K562 (cell line): ENCODE measurements around the gene ADARB2. TPM values are rescaled to one million over a fixed set of nuclear protein-coding genes. Genes with fewer than 3 reads are reported as not detected.

Experiments
- ATAC-seq: fragments of 200-7000 bp; cut with Tn5 transposase; 3 replicates; pipeline ENCODE4 v1.9.1; 2020; ENCODE audit warnings: moderate library complexity
- BruUV-seq: library from RNA; stranded (reverse); fragments of 400-500 nt; replicated peaks from 2 replicates; lab custom pipeline; 2021; lab: Mats Ljungman, UMichigan
- CTCF ChIA-PET: fragments of 300-600 bp; formaldehyde crosslinking; extraction: SDS; loops from one replicate; lab custom pipeline; 2021; ENCODE audit warnings: low intra/inter-chr PET ratio; lab: Yijun Ruan, JAX
- POLR2A ChIA-PET: fragments of 300-600, 350-650 bp; sonication (Branson Sonifier 250); formaldehyde crosslinking; extraction: SDS; loops from one replicate; lab custom pipeline; 2021; ENCODE audit warnings: antibody characterized with exemption, inconsistent platforms; lab: Yijun Ruan, JAX
- DNase-seq, 4 experiments: peaks; one replicate each; pipeline versions ENCODE4 v3.0.0 to v3.0.0-alpha.2; 2011 to 2018; ENCODE audit warnings: low spot score in 3 of 4, mixed read lengths in 3 of 4; ENCODE audit errors: extremely low read depth in 1 of 4
- FAIRE-seq: peaks from 2 replicates; lab custom pipeline; 2011; peaks lifted over from hg19 to GRCh38; lab: Jason Lieb, UNC
- H2AFZ ChIP-seq: 2 replicates; pipeline ENCODE4 v1.6.0; 2011; ENCODE audit warnings: low read depth, low read length, control low read depth, inconsistent platforms
- H3K27ac ChIP-seq: fragments of 200-600 bp; 3 replicates; pipeline ENCODE4 v1.8.0; 2011; ENCODE audit warnings: low read depth, mild to moderate bottlenecking, control low read depth, inconsistent platforms, low read length, moderate library complexity, mixed read lengths; ENCODE audit errors: extremely low read depth
- H3K27me3 ChIP-seq, 2 experiments: fragments of 300-600 bp in 1 of 2; 2 replicates in 1 of 2; 3 replicates in 1 of 2; pipeline versions ENCODE4 v1.6.0 to v1.8.0; 2011; ENCODE audit warnings: inconsistent platforms in 2 of 2, low read length in 2 of 2, mild to moderate bottlenecking in 1 of 2, mixed read lengths in 1 of 2, moderate library complexity in 1 of 2; ENCODE audit not compliant: control insufficient read depth in 2 of 2, insufficient read depth in 2 of 2
- H3K36me3 ChIP-seq: fragments of 300-600 bp; 3 replicates; pipeline ENCODE4 v1.8.0; 2011; ENCODE audit warnings: mild to moderate bottlenecking, low read length, inconsistent platforms; ENCODE audit not compliant: control insufficient read depth, insufficient read depth
- H3K4me1 ChIP-seq, 2 experiments: fragments of 200-600 bp in 1 of 2; replicated peaks in 1 of 2; 2 replicates in 1 of 2; 3 replicates in 1 of 2; pipeline versions ENCODE4 v1.5.1 to v1.8.0; 2011; ENCODE audit warnings: inconsistent platforms in 2 of 2, low read length in 2 of 2, mild to moderate bottlenecking in 1 of 2, mixed read lengths in 1 of 2, moderate library complexity in 1 of 2; ENCODE audit not compliant: control insufficient read depth in 2 of 2, insufficient read depth in 2 of 2
- H3K4me2 ChIP-seq: 2 replicates; pipeline ENCODE4 v1.6.1; 2011; ENCODE audit warnings: low read length, control low read depth, inconsistent platforms, mixed read lengths; ENCODE audit not compliant: insufficient read depth
- H3K4me3 ChIP-seq: fragments of 200-600 bp; sonication (generic), shearing (Covaris generic); 2 replicates; pipeline ENCODE4 v1.5.1; 2016; ENCODE audit warnings: control low read depth, inconsistent platforms
- H3K79me2 ChIP-seq: fragments of 200-600 bp; 3 replicates; pipeline ENCODE4 v1.8.0; 2011; ENCODE audit warnings: low read length, inconsistent platforms; ENCODE audit not compliant: control insufficient read depth, insufficient read depth
- H3K9ac ChIP-seq, 2 experiments: 2 replicates each; pipeline versions ENCODE4 v1.6.0 to v1.6.1; 2011; ENCODE audit warnings: low read depth in 2 of 2, low read length in 2 of 2, control low read depth in 1 of 2, inconsistent platforms in 1 of 2, mild to moderate bottlenecking in 1 of 2, mixed read lengths in 1 of 2; ENCODE audit not compliant: insufficient read depth in 1 of 2
- H3K9me1 ChIP-seq: one replicate; pipeline ENCODE4 v1.6.0; 2011; ENCODE audit warnings: inconsistent platforms, mild to moderate bottlenecking, low read length, moderate library complexity; ENCODE audit not compliant: control insufficient read depth, insufficient read depth
- H3K9me3 ChIP-seq: replicated peaks from 2 replicates; pipeline ENCODE4 v1.5.1; 2011; ENCODE audit warnings: low read depth, low read length, inconsistent platforms; ENCODE audit not compliant: control insufficient read depth, insufficient read depth
- H4K20me1 ChIP-seq: replicated peaks from 2 replicates; pipeline ENCODE4 v1.6.1; 2011; ENCODE audit warnings: low read length, inconsistent platforms, mixed read lengths; ENCODE audit not compliant: control insufficient read depth, insufficient read depth
- ESRRA ChIP-seq: fragments of 450-650 bp; IDR thresholded peaks from 2 replicates; pipeline ENCODE4 v1.6.1; 2014; ENCODE audit warnings: low read depth, mild to moderate bottlenecking, moderate library complexity, borderline replicate concordance
- FOXJ2 ChIP-seq: fragments of 200-800 bp; sonication (Bioruptor generic); IDR thresholded peaks from 2 replicates; pipeline ENCODE4 v1.6.1; 2016; ENCODE audit warnings: missing genetic modification characterization, missing compliant biosample characterization
- HNRNPLL ChIP-seq: fragments of 200-400 bp; formaldehyde crosslinking; IDR thresholded peaks from 2 replicates; pipeline ENCODE4 v1.6.1; 2017; ENCODE audit warnings: low read length, low read depth, mild to moderate bottlenecking; ENCODE audit not compliant: poor library complexity, severe bottlenecking
- ILK ChIP-seq: fragments of 450-650 bp; IDR thresholded peaks from 2 replicates; pipeline ENCODE4 v1.6.1; 2016; ENCODE audit warnings: missing genetic modification characterization, low read depth, mild to moderate bottlenecking, missing compliant biosample characterization, moderate library complexity, borderline replicate concordance
- JUN ChIP-seq, 2 experiments: sonication (generic) in 1 of 2; formaldehyde crosslinking in 1 of 2; IDR thresholded peaks; 2 replicates each; pipeline versions ENCODE4 v1.6.1 to v1.8.0; 2012 to 2022; ENCODE audit warnings: borderline replicate concordance in 2 of 2, mild to moderate bottlenecking in 2 of 2, improper control_type of control experiment in 1 of 2, low read depth in 1 of 2, low read length in 1 of 2, missing genetic modification reagents in 1 of 2
- L3MBTL2 ChIP-seq: fragments of 450-650 bp; IDR thresholded peaks from 2 replicates; pipeline ENCODE4 v1.6.1; 2016; ENCODE audit warnings: mild to moderate bottlenecking, moderate library complexity
- NR3C1 ChIP-seq: sonication (generic); formaldehyde crosslinking; IDR thresholded peaks from 2 replicates; pipeline ENCODE4 v1.8.1; 2022; ENCODE audit warnings: missing genetic modification reagents
- RBBP5 ChIP-seq: fragments of 200-600 bp; sonication (generic); IDR thresholded peaks from 2 replicates; pipeline ENCODE4 v1.6.1; 2012; ENCODE audit warnings: borderline replicate concordance, mild to moderate bottlenecking, low read length, control low read depth, inconsistent platforms; ENCODE audit not compliant: insufficient read depth, poor library complexity, severe bottlenecking
- RBM34 ChIP-seq: fragments of 200-400 bp; formaldehyde crosslinking; IDR thresholded peaks from 2 replicates; pipeline ENCODE4 v1.6.1; 2018; ENCODE audit warnings: low read length, borderline replicate concordance; ENCODE audit not compliant: insufficient read depth
- RFX1 ChIP-seq: fragments of 450-650 bp; IDR thresholded peaks from 2 replicates; pipeline ENCODE4 v1.6.1; 2016; ENCODE audit warnings: mild to moderate bottlenecking, moderate library complexity
- SMAD3 ChIP-seq: fragments of 450-650 bp; formaldehyde crosslinking; conservative IDR thresholded peaks from 2 replicates; pipeline ENCODE4 v1.4.0; 2020; ENCODE audit warnings: mild to moderate bottlenecking
- ZNF140 ChIP-seq: fragments of 250-450 bp; sonication (Bioruptor Pico); IDR thresholded peaks from 2 replicates; pipeline ENCODE4 v1.8.0; 2021; ENCODE audit warnings: moderate library complexity, mild to moderate bottlenecking, inconsistent platforms
- ZNF224 ChIP-seq: sonication (generic); formaldehyde crosslinking; IDR thresholded peaks from 2 replicates; pipeline ENCODE4 v1.8.0; 2022; ENCODE audit warnings: mild to moderate bottlenecking, missing genetic modification reagents
- ZNF232 ChIP-seq: sonication (generic); formaldehyde crosslinking; IDR thresholded peaks from 2 replicates; pipeline ENCODE4 v1.8.0; 2022; ENCODE audit warnings: mild to moderate bottlenecking, missing genetic modification reagents
- WGBS: fragments of 100-300 bp; shearing (Covaris generic); methylation state at CpG from one replicate; pipeline ENCODE4 v1.1.6; 2016; ENCODE audit warnings: low coverage, mixed read lengths; ENCODE audit not compliant: insufficient coverage; ENCODE audit errors: missing lambda C conversion rate; 5-methylcytosine and 5-hydroxymethylcytosine counted together
- in situ Hi-C: fragments of 300-500 bp; cut with MboI; formaldehyde crosslinking; loops from 4 replicates; pipeline ENCODE4 v1.15.0; 2018; ENCODE audit warnings: inconsistent platforms, mixed read lengths
- intact Hi-C: fragments of 100-400 bp; cut with micrococcal nuclease; formaldehyde crosslinking; loops from 2 replicates; pipeline ENCODE4 v1.14.2; 2022
- polyA plus RNA-seq, 8 experiments: library from polyadenylated mRNA; depleted of rRNA in 4 of 8; stranded (reverse) in 5 of 8; unstranded in 3 of 8; fragments of >200 nt; fragmentation: Nextera tagmentation in 2 of 8; fragmentation: Illumina TruSeq in 1 of 8; extraction: Ambion mirVana in 2 of 8; extraction: Trizol in 1 of 8; gene quantifications; 2 replicates each; pipeline versions ENCODE4 v1.2.1 to v1.2.3, GENCODE V29; 2011 to 2014; ENCODE audit warnings: inconsistent platforms in 1 of 8, missing spikeins in 1 of 8
- total RNA-seq, 7 experiments: library from RNA; depleted of rRNA in 6 of 7; stranded (reverse); fragments of >200 nt in 6 of 7; fragmentation: Illumina TruSeq in 2 of 7; extraction: Trizol in 2 of 7; gene quantifications; 2 replicates each; pipeline versions ENCODE4 v1.2.1 to v1.2.3, GENCODE V29; 2011 to 2021; ENCODE audit warnings: low replicate concordance in 1 of 7
- TF ChIP-seq, protein P1 (sequence below): sonication (generic); formaldehyde crosslinking; IDR thresholded peaks from 2 replicates; pipeline ENCODE4 v1.8.1; 2023; ENCODE audit warnings: mild to moderate bottlenecking, missing genetic modification reagents
- TF ChIP-seq, protein P2 (sequence below): fragments of 450-650 bp; IDR thresholded peaks from 2 replicates; pipeline ENCODE4 v1.6.1; 2016; ENCODE audit warnings: low read depth, mild to moderate bottlenecking, moderate library complexity

ADARB2 gene
- total and polyA plus RNA-seq, 9 of the 15 experiments (the other 6 are each of a cell fraction or from before 2014, with no cell fraction given) = not detected

DNA sequence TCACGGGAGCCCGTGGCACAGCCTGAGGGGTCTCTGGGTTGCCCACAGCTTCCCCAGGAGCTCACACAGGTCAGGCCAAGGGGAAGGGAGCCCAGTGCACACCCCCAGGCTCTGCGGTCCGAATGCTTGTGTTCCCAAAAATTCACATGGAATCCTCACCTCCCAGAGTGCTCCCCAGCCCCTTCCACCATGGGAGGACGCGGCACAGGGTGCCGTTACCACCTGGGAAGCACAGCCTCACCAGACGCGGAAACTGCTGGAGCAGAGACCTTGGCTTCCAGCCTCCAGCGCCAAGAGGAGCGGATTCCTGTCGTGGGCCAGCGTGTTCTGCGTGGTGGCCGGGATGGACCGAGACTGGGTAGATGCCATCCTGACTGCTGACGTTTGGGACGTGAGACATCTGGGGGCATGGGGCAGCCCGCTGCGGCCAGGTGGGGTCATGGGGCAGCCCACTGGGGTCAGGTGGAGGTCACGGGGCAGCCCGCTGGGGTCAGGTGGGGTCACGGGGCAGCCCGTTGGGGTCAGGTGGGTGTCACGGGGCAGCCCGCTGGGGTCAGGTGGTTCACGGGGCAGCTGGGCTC is 531.8 kb downstream of the ADARB2 start (continued):
- no peak for TF ChIP-seq ZNF140 (CRISPR knock-in tag)
- no peak for TF ChIP-seq RFX1
- TF ChIP-seq ILK (tag) = no peak
- TF ChIP-seq SMAD3 (CRISPR knock-in tag) = no peak

DNA sequence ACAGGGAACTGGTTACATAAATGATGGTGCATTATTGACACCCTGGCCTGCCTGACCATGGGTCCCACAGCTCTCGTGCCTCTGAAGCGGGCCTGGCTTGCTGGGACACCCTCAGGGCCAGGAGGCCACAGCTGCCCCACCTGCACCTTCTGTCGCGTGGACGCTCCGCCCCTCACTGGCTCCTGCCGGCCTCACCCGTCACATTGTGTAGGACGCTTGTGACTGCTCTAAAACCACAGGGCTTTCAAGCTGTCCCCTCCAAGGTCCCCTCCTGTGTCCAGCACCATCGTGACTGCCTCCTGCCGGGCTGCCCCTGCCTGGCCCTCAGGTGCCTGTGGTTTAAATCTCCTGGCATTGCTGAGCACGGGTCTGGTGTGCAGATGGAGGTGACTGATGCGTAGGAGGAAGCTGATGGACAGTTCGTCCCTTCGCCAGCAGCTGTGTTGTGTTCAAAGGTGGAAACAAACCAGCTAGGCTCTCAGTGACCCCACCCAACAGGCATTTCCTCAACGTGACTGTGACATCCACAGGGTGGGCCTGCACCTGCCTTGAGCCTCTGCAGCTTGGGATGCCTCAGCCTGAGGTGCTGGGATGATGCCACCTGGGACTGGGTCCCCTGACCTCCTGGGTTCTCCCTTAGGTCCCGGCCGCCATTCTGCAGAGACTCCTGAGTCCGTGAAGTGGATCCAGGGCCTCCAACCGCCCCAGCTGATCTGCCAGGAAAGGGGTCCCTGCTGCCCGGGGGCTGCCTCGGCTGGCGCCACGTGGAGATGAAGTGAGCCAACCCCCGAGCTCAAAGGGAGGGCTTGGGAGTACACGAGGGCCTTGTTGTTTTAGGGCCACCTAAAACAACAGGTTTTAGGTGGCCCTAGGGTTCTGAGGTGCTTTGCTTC is 532.6 kb downstream of the ADARB2 start:
- Histone ChIP-seq H3K4me2 (no peak overlapping the region), H2AFZ (no peak overlapping the region), H3K79me2 (no peaks in the 10 kb centered on the region), H3K36me3 (no peaks in the 10 kb centered on the region), H3K27ac (no peak overlapping the region), H4K20me1 (peaks cover 23% of the 10 kb centered on the region), H3K4me3 (no peak overlapping the region), H3K4me1 (peaks cover 0 to 7% of the 10 kb centered on the region in 2 experiments; a peak in 2 of 5 replicates), H3K9me3 (no peaks in the 10 kb centered on the region), H3K9ac (no peak overlapping the region), H3K9me1 (no peaks in the 10 kb centered on the region), H3K27me3 (peaks cover 52 to 80% of the 10 kb centered on the region in 2 experiments)
- FAIRE-seq = no peak
- no TSS peak for BruUV-seq
- POLR2A ChIA-PET = interaction anchor here (0.6 to 0.7 kb wide), 4 partner anchors 8 to 310 kb away, joined by 3 read pairs; no protein-coding TSS in a partner anchor
- DNase-seq = no peak
- CTCF ChIA-PET = no interaction called here
- intact Hi-C loops (no loop called here), in situ Hi-C loops (no loop called here)
- ATAC-seq = peak; percentile 18; the same call in 2 of the 3 replicates
- WGBS = under 1% methylated on average over 26 of the region's 26 CpGs
- no peak for TF ChIP-seq ESRRA
- TF ChIP-seq FOXJ2 (tag) = no peak
- no peak for TF ChIP-seq HNRNPLL
- no peak for TF ChIP-seq ZNF224 (CRISPR knock-in tag)
- TF ChIP-seq L3MBTL2 = no peak
- TF ChIP-seq, protein P1, sequence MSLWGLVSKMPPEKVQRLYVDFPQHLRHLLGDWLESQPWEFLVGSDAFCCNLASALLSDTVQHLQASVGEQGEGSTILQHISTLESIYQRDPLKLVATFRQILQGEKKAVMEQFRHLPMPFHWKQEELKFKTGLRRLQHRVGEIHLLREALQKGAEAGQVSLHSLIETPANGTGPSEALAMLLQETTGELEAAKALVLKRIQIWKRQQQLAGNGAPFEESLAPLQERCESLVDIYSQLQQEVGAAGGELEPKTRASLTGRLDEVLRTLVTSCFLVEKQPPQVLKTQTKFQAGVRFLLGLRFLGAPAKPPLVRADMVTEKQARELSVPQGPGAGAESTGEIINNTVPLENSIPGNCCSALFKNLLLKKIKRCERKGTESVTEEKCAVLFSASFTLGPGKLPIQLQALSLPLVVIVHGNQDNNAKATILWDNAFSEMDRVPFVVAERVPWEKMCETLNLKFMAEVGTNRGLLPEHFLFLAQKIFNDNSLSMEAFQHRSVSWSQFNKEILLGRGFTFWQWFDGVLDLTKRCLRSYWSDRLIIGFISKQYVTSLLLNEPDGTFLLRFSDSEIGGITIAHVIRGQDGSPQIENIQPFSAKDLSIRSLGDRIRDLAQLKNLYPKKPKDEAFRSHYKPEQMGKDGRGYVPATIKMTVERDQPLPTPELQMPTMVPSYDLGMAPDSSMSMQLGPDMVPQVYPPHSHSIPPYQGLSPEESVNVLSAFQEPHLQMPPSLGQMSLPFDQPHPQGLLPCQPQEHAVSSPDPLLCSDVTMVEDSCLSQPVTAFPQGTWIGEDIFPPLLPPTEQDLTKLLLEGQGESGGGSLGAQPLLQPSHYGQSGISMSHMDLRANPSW (CRISPR knock-in tag) = no peak
- no peak for TF ChIP-seq ZNF232 (CRISPR knock-in tag)
- TF ChIP-seq, protein P2, sequence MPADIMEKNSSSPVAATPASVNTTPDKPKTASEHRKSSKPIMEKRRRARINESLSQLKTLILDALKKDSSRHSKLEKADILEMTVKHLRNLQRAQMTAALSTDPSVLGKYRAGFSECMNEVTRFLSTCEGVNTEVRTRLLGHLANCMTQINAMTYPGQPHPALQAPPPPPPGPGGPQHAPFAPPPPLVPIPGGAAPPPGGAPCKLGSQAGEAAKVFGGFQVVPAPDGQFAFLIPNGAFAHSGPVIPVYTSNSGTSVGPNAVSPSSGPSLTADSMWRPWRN = no peak
- TF ChIP-seq NR3C1 (CRISPR knock-in tag) = no peak
- no peak for TF ChIP-seq RBBP5
- TF ChIP-seq JUN (IDR thresholded peaks at IDR 0.05; ENCODE audit: borderline replicate concordance, low read depth, low read length) = no peak
- TF ChIP-seq JUN (CRISPR knock-in tag; IDR thresholded peaks at IDR 0.05; ENCODE audit: borderline replicate concordance) = no peak
- TF ChIP-seq RBM34 = no peak
